ENCODE measurements around the gene KCNJ6.

KCNJ6 gene

DNA sequence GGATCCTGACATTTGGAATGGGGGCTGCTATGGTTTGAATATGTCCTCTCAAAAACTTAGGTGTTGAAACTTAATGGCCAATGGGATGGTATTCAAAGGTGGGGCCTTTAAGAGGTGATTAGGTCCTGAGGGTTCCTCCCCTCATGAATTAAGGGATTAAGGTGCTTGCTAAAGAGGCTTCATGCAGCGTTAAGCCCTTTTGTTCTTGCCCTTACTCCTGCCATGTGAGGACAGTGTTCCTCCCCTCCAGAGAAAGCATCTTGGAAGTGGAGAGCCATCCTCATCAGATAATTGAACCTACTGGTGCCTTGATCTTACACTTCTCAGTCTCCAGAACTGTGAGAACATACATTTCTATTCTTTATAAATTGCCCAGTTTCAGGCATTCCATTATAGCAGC, 146.6 kb downstream of the KCNJ6 start:
- DNase-seq (ENCODE audit: low read depth), result no peak
- no peak overlapping the region for H3K4me3 ChIP-seq (ENCODE audit: low read depth, low read length)
- TF ChIP-seq, protein P1, sequence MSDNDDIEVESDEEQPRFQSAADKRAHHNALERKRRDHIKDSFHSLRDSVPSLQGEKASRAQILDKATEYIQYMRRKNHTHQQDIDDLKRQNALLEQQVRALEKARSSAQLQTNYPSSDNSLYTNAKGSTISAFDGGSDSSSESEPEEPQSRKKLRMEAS (IDR thresholded peaks at IDR 0.05; ENCODE audit: low read depth, low read length), result no peak
- no peak for TF ChIP-seq MYC (IDR thresholded peaks at IDR 0.05; ENCODE audit: low read depth, low read length)
- no peak for TF ChIP-seq POLR2A (IDR thresholded peaks at IDR 0.05; ENCODE audit: extremely low read depth, insufficient read length)
- TF ChIP-seq, protein P2, sequence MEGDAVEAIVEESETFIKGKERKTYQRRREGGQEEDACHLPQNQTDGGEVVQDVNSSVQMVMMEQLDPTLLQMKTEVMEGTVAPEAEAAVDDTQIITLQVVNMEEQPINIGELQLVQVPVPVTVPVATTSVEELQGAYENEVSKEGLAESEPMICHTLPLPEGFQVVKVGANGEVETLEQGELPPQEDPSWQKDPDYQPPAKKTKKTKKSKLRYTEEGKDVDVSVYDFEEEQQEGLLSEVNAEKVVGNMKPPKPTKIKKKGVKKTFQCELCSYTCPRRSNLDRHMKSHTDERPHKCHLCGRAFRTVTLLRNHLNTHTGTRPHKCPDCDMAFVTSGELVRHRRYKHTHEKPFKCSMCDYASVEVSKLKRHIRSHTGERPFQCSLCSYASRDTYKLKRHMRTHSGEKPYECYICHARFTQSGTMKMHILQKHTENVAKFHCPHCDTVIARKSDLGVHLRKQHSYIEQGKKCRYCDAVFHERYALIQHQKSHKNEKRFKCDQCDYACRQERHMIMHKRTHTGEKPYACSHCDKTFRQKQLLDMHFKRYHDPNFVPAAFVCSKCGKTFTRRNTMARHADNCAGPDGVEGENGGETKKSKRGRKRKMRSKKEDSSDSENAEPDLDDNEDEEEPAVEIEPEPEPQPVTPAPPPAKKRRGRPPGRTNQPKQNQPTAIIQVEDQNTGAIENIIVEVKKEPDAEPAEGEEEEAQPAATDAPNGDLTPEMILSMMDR (IDR thresholded peaks at IDR 0.05; ENCODE audit: low read depth, low read length), result no peak

DNA sequence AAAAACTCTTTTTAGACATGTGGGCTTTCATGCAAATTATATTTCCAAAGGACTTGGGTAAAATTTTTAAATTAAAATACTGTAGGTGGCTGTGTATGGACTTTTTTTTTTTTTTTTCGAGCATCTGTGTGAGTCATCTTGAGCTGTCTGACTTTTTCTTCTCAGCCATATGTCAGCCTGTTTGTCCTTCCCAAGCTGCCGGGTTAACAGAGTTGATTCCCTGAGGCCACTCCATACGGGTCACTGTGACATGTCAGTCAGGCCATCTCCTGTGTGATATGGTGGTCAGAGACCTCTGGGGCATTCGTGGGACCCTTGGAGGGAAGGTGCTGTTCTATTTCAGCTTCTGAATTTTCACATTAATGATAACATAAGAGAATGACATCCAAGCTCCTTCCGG, 148.3 kb downstream of the KCNJ6 start:
- TF ChIP-seq POLR2A (IDR thresholded peaks at IDR 0.05; ENCODE audit: extremely low read depth, insufficient read length), result no peak
- TF ChIP-seq MYC (IDR thresholded peaks at IDR 0.05; ENCODE audit: low read depth, low read length), result no peak
- TF ChIP-seq, protein P1 (IDR thresholded peaks at IDR 0.05; ENCODE audit: low read depth, low read length), result no peak
- TF ChIP-seq, protein P2 (IDR thresholded peaks at IDR 0.05; ENCODE audit: low read depth, low read length), result no peak
- no peak for DNase-seq (ENCODE audit: low read depth)

DNA sequence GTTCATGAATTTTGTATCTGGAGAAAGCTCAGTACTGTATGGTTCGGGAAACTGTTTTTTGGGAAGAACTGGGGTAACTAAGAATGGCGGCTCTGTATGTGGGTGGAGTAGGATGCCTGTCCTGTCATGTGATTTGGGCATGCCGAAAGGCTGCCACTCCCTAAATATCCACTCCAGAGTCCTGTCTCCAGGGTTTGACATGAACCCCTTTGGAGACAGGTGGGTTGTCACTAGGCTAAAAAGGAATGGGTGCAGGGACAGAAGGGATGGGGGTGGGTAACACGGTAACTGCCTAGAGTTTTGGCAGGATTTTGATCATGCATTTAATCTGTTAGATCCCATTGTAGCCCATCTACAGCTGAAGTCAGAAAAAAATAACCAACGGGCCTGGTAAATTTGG, 150.1 kb downstream of the KCNJ6 start:
- DNase-seq (ENCODE audit: low read depth), result no peak
- no peak overlapping the region for H3K4me3 ChIP-seq (ENCODE audit: low read depth, low read length)
- TF ChIP-seq, protein P2 (IDR thresholded peaks at IDR 0.05; ENCODE audit: low read depth, low read length), result no peak
- TF ChIP-seq, protein P1 (IDR thresholded peaks at IDR 0.05; ENCODE audit: low read depth, low read length), result no peak

More for the DNA sequence above, 148.3 kb downstream of the KCNJ6 start:
- H3K4me3 ChIP-seq (ENCODE audit: low read depth, low read length), result no peak overlapping the region

DNA sequence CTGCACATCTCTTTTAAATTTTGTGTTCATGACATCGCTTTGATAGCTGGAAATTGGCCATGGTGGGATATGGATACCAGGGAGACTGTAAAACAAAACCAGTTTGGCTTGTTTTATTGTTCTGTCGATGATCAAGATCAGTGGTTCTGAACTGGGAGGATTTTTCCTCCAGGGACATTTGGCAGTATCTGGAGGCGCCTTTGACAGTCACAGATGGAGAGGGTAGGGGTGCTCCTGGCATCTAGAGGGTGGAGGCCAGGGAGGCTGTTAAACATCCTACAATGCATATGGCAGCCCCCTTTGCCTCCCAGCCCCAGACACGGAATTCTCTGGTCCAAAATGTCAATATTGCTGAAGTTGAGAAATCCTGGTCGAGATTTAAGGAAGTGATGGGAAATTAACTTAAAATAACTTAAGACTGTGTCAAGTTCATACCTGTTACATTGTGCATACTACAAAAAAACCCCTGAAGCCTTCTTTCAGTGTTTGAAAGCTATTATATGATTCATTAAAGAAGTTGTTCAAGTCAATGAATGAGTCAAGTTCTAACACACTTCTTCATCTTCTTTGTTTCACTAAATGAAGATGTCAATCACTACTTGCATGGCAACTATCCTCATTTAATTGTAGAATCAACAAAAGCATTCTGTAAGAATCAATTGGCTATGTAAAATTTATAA, 150.9 kb downstream of the KCNJ6 start:
- no peak for DNase-seq (ENCODE audit: low read depth)
- no peak overlapping the region for H3K4me3 ChIP-seq (ENCODE audit: low read depth, low read length)
- TF ChIP-seq POLR2A (IDR thresholded peaks at IDR 0.05; ENCODE audit: extremely low read depth, insufficient read length) (no peak), MYC (IDR thresholded peaks at IDR 0.05; ENCODE audit: low read depth, low read length) (no peak)
- TF ChIP-seq, protein P2 (IDR thresholded peaks at IDR 0.05; ENCODE audit: low read depth, low read length), result no peak
- TF ChIP-seq, protein P1 (IDR thresholded peaks at IDR 0.05; ENCODE audit: low read depth, low read length), result no peak

DNA sequence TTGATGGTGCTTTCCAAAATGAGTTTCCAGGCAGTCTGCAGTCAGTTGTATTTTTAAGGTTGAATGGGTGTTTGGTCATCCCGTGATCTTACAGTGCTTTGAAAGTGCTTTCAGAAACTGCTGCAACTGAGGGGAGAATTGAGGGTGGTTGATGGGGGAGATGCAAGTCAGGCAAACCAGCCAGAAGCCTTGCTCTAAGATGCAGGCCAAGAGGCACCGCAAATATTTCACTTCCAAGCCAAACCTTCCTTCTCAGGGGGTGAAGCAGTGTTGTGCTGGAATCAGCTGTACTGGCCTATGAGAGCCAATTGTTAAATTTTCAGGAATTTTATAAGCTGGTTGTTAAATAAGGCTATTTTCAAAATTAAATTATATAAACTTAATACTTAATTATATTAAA, 151.6 kb downstream of the KCNJ6 start:
- DNase-seq (ENCODE audit: low read depth), result no peak
- no peak overlapping the region for H3K4me3 ChIP-seq (ENCODE audit: low read depth, low read length)
- TF ChIP-seq MYC (IDR thresholded peaks at IDR 0.05; ENCODE audit: low read depth, low read length) (no peak), POLR2A (IDR thresholded peaks at IDR 0.05; ENCODE audit: extremely low read depth, insufficient read length) (no peak)
- TF ChIP-seq, protein P2 (IDR thresholded peaks at IDR 0.05; ENCODE audit: low read depth, low read length), result no peak
- TF ChIP-seq, protein P1 (IDR thresholded peaks at IDR 0.05; ENCODE audit: low read depth, low read length), result no peak
